SK-N-DZ (cell line): ENCODE results near the gene CHD9.
"Not testable (repeated sequence)": the region's sequence is repeated elsewhere in the genome, so short reads cannot be mapped to it uniquely, and the experiment has no call there.

Source experiments
- DNase-seq: peaks from one replicate; pipeline ENCODE4 v3.0.0-alpha.2; 2015; ENCODE audit warnings: low spot score

CHD9 gene

GRCh38 chr16:53261276-53261675 lies 206.5 kb downstream of the CHD9 start:
- DNase-seq: no peak

GRCh38 chr16:53262645-53263044 lies 207.9 kb downstream of the CHD9 start:
- DNase-seq: no peak

- DNase-seq: no peak
Observed at GRCh38 chr16:53266156-53266555, 211.4 kb downstream of the CHD9 start.

- DNase-seq: not testable (repeated sequence)
Observed at GRCh38 chr16:53278498-53278897, 223.7 kb downstream of the CHD9 start.

GRCh38 chr16:53281280-53281679 lies 226.5 kb downstream of the CHD9 start:
- DNase-seq: no peak

- no peak for DNase-seq
Observed at GRCh38 chr16:53281859-53282258, 227.1 kb downstream of the CHD9 start.

GRCh38 chr16:53282328-53282727 lies 227.5 kb downstream of the CHD9 start:
- no peak for DNase-seq

- peak; percentile 33 for DNase-seq
Observed at GRCh38 chr16:53282975-53283946, 228.5 kb downstream of the CHD9 start.

- no peak for DNase-seq
Observed at GRCh38 chr16:53285236-53285635, 230.4 kb downstream of the CHD9 start.

- no peak for DNase-seq
Observed at GRCh38 chr16:53290520-53290919, 235.7 kb downstream of the CHD9 start.

- DNase-seq: no peak
Observed at GRCh38 chr16:53291757-53292392, 237.1 kb downstream of the CHD9 start.

GRCh38 chr16:53297477-53297876 lies 242.7 kb downstream of the CHD9 start:
- no peak for DNase-seq

- DNase-seq: no peak
Observed at GRCh38 chr16:53304334-53304733, 249.5 kb downstream of the CHD9 start.

- DNase-seq: no peak
Observed at GRCh38 chr16:53305743-53306142, 251.0 kb downstream of the CHD9 start.

- DNase-seq: no peak
Observed at GRCh38 chr16:53309457-53309856, 254.7 kb downstream of the CHD9 start.

- DNase-seq: no peak
Observed at GRCh38 chr16:53320992-53321391, 266.2 kb downstream of the CHD9 start.

GRCh38 chr16:53323924-53324323 lies 269.1 kb downstream of the CHD9 start:
- DNase-seq: no peak

GRCh38 chr16:53330991-53331390 lies 276.2 kb downstream of the CHD9 start:
- not testable (repeated sequence) for DNase-seq

GRCh38 chr16:53334581-53334980 lies 279.8 kb downstream of the CHD9 start:
- DNase-seq: no peak

GRCh38 chr16:53337294-53337693 lies 282.5 kb downstream of the CHD9 start:
- no peak for DNase-seq

GRCh38 chr16:53341792-53342191 lies 287.0 kb downstream of the CHD9 start:
- no peak for DNase-seq

GRCh38 chr16:53355064-53355463 lies 300.3 kb downstream of the CHD9 start:
- DNase-seq: no peak
